NCI-H460 (cell line): Measurements from ENCODE around the gene DSCAM. TPM values are rescaled to one million over a fixed set of nuclear protein-coding genes. Genes with fewer than 3 reads are reported as not detected.
"Not testable (repeated sequence)": the region's sequence is repeated elsewhere in the genome, so short reads cannot be mapped to it uniquely, and the experiment has no call there.

Experiments
- DNase-seq: peaks from one replicate; pipeline ENCODE4 v3.0.0-alpha.2; 2016; ENCODE audit warnings: low read depth; ENCODE audit errors: extremely low read depth
- total RNA-seq: library from RNA; depleted of rRNA; stranded (reverse); fragments of >200 nt; shearing (Covaris generic); gene quantifications from 2 replicates; pipeline ENCODE4 v1.2.3, GENCODE V29; 2014

The DSCAM gene
- total RNA-seq, 1 experiment from 2014 or later: not detected

- no peak for DNase-seq
These were observed 507.9 kb downstream of the DSCAM start for GRCh38 chr21:40339050-40339449.

GRCh38 chr21:40337981-40338380 is 509.0 kb downstream of the DSCAM start:
- DNase-seq: no peak

GRCh38 chr21:40335704-40336103 is 511.3 kb downstream of the DSCAM start:
- peak; percentile 2 for DNase-seq

- DNase-seq: no peak
These were observed 512.8 kb downstream of the DSCAM start for GRCh38 chr21:40334159-40334558.

GRCh38 chr21:40333731-40334130 is 513.2 kb downstream of the DSCAM start:
- DNase-seq: no peak

GRCh38 chr21:40331804-40332203 is 515.2 kb downstream of the DSCAM start:
- DNase-seq: no peak

- no peak for DNase-seq
These were observed 515.8 kb downstream of the DSCAM start for GRCh38 chr21:40331172-40331571.

- DNase-seq: no peak
These were observed 522.6 kb downstream of the DSCAM start for GRCh38 chr21:40324389-40324788.

- not testable (repeated sequence) for DNase-seq
These were observed 526.2 kb downstream of the DSCAM start for GRCh38 chr21:40320718-40321117.

DNA sequence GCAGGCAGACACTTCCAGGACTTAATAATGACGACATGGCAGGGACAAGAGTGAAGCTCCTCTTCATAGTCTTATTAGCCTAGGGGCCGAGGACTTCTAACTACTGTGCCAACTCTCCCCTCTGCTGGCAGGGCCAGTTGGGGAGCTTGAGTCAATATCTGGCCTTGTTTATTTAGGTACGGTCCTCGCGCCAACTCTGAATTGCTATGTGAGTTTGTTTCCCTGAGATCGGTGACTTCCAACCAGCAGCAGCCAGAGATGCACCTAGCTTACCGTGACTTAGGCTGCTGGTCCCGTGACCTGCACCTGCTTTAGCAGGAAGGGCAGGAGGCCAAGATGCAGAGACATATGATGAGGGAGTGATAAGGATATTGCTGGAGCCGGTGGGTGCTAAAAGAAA is 528.6 kb downstream of the DSCAM start:
- no peak for DNase-seq

DNA sequence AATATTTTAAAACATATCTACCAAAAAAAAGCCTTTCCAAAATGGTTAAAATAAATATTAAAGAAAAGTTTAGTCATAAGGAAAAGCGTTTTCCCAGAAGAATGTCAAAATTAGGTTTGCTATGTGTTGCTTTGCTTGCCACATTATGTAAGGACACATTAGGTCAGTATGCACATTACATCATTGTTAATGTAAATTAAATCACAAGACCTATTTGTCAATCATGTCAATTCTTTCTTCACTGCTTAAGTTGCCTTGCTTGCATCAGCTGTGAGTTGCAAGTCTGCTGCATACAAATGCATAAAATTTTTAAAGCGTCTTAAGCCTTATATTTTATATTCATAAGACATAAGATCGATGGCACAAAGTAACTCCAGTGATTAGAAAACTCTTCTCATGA is 530.9 kb downstream of the DSCAM start:
- DNase-seq: no peak

- no peak for DNase-seq
These were observed 531.3 kb downstream of the DSCAM start for GRCh38 chr21:40315626-40316025.

DNA sequence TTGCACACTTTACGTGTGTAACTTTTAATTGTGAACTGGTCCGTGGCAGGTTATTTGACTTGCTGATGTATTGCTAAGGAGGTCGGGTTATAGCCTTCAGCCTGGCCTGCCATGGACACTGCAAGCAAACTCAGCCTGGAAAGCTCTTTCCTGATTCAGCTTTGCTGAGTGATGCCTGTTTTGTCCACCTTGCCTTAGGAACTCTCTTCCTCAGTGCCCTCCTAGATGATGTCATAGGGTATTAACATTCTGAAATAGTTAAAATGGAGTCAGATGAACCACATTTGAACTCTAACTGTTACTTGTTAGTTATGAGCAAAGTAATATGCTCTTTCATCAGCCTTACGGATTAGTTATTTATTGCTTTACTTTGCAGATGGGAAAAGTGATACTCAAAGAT is 533.7 kb downstream of the DSCAM start:
- DNase-seq: no peak

DNA sequence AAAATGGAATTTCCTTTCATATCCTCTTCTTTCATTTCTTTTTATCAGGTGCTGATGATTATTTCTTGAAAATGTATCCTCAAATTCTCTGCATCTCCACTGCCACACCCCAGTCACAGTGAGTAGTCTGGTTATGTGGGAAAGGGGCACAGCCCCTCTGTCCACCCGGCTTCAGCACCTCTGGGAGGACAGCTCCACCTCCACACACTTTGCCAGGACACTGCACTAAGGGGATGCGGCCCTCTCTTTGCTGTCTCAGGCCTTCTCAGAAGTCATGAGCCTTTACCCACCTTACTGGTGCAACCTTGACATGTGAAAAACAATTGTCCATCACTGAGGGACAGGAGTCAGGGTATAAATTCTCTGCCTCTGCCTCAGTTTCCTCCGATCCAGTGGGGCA is 546.7 kb downstream of the DSCAM start:
- no peak for DNase-seq

DNA sequence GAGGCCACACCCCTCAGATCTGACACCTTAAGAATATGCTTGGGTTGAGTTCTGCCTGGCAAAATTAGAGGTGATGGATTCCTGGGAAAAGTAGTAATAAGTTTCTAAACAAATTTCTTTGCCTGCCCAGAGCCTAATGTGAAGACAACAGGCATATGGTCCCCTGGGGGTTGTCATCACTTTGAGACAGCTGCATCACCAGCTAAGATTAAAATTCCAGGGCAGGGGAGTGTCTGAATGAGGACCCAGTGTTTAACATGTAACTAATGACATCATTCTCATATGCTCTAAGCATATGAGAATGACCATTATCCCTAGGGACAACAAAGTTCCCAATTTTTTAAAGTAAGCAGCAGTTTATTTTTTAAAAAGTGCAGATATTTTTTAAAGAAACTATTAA is 547.5 kb downstream of the DSCAM start:
- no peak for DNase-seq

- DNase-seq: no peak
These were observed 552.6 kb downstream of the DSCAM start for GRCh38 chr21:40294345-40294744.

DNA sequence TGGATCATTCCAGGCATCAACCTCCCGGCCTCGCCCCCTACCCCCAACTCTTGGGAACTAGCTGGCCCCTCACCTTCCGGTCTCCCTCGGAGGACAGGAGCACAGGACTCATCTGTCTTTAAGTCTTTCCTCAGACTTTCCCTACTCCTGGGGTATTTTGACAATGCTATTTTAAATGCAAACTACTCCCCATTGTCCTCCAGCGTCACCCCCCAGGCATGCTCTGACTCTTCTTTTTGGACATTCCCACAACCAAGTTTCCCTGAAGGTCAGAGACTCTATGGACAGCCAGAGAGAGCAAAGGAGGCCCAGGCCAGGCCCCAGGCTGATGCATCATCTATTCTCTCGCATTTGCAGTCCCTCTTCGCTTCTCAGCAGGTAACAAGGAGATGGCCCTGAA is 555.4 kb downstream of the DSCAM start:
- DNase-seq: no peak

DNA sequence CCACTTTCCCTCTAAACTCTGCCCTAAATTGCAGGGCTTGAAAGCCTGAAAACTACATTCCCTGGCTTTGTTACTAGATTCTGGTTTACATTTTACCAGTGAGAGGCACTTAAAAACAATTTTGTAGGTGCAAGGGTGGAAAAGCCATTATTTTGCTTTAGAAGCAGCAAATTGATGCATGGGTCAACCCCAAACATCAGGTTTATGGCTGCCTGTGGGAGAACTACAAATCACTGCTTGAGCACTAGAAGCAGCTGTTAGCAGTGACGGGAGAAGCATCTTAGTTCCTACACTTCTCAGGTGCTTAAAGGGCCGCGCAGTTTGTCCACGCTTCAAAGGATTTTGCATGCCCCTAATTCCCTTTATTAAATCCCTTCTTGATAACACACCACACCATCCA is 562.5 kb downstream of the DSCAM start:
- DNase-seq: no peak

- DNase-seq: no peak
These were observed 563.8 kb downstream of the DSCAM start for GRCh38 chr21:40282912-40283886.

GRCh38 chr21:40278345-40278744 is 568.6 kb downstream of the DSCAM start:
- no peak for DNase-seq

GRCh38 chr21:40276001-40276400 is 571.0 kb downstream of the DSCAM start:
- no peak for DNase-seq

- DNase-seq: no peak
These were observed 574.9 kb downstream of the DSCAM start for GRCh38 chr21:40272037-40272436.
